GM12878 (cell line): ENCODE data around the gene SRD5A1. TPM values are rescaled to one million over a fixed set of nuclear protein-coding genes. Genes with fewer than 3 reads are reported as not detected.

ENCODE experiments used
- ATAC-seq: fragments of 200-7000 bp; cut with Tn5 transposase; 3 replicates; pipeline ENCODE4 v1.9.1; 2020; ENCODE audit warnings: mild to moderate bottlenecking, moderate library complexity
- BruUV-seq: library from RNA; stranded (reverse); fragments of 400-500 nt; replicated peaks from 2 replicates; lab custom pipeline; 2021; lab: Mats Ljungman, UMichigan
- CTCF ChIA-PET: fragments of 300-600 bp; sonication (Branson Sonifier 250); formaldehyde crosslinking; extraction: SDS; loops from one replicate; lab custom pipeline; 2021; ENCODE audit warnings: inconsistent platforms; lab: Yijun Ruan, JAX
- POLR2A ChIA-PET: fragments of 350-600 bp; formaldehyde crosslinking; extraction: SDS; loops from one replicate; lab custom pipeline; 2021; ENCODE audit warnings: inconsistent platforms; lab: Charles Lee
- RAD21 ChIA-PET: fragments of 300-600 bp; sonication (Branson Sonifier 250); formaldehyde crosslinking; loops from one replicate; lab custom pipeline; 2023; ENCODE audit warnings: antibody characterized with exemption; ENCODE audit not compliant: unreplicated experiment; lab: Charles Lee
- SMC1A ChIA-PET: fragments of 300-600 bp; sonication (Branson Sonifier 250); formaldehyde crosslinking; loops from one replicate; lab custom pipeline; 2023; ENCODE audit not compliant: unreplicated experiment, uncharacterized antibody; lab: Charles Lee
- DNase-seq: peaks from one replicate; pipeline ENCODE4 v3.0.0-alpha.2; 2011; ENCODE audit warnings: low read depth, low spot score
- FAIRE-seq: peaks from 3 replicates; lab custom pipeline; 2011; peaks lifted over from hg19 to GRCh38; lab: Jason Lieb, UNC
- H2AFZ ChIP-seq: 2 replicates; pipeline ENCODE4 v1.6.0; 2011; ENCODE audit warnings: low read depth, low read length, control low read depth; ENCODE audit not compliant: control insufficient read depth
- H3K27ac ChIP-seq: 2 replicates; pipeline ENCODE4 v1.5.1; 2011; ENCODE audit warnings: control low read depth; ENCODE audit not compliant: control insufficient read depth, insufficient read depth
- H3K27me3 ChIP-seq, 2 experiments: replicated peaks in 1 of 2; 2 replicates each; pipeline versions ENCODE4 v1.6.0 to v1.6.1; 2011; ENCODE audit warnings: low read length in 1 of 2; ENCODE audit not compliant: control insufficient read depth in 2 of 2, insufficient read depth in 2 of 2
- H3K36me3 ChIP-seq, 2 experiments: 2 replicates each; pipeline ENCODE4 v1.5.1; 2011; ENCODE audit warnings: low read length in 1 of 2; ENCODE audit not compliant: control insufficient read depth in 2 of 2, insufficient read depth in 2 of 2
- H3K4me1 ChIP-seq: 2 replicates; pipeline ENCODE4 v1.6.1; 2011; ENCODE audit warnings: mild to moderate bottlenecking, low read length, moderate library complexity, mixed read lengths; ENCODE audit not compliant: control insufficient read depth, insufficient read depth
- H3K4me2 ChIP-seq: 2 replicates; pipeline ENCODE4 v1.6.0; 2011; ENCODE audit warnings: control low read depth; ENCODE audit not compliant: control insufficient read depth, insufficient read depth
- H3K4me3 ChIP-seq: fragments of 200-600 bp; sonication (generic); 2 replicates; pipeline ENCODE4 v1.5.1; 2016
- H3K79me2 ChIP-seq: 2 replicates; pipeline ENCODE4 v1.6.0; 2011; ENCODE audit warnings: low read length; ENCODE audit not compliant: control insufficient read depth, insufficient read depth
- H3K9ac ChIP-seq: 2 replicates; pipeline ENCODE4 v1.8.0; 2011; ENCODE audit warnings: low read length, control low read depth, mixed read lengths; ENCODE audit not compliant: control insufficient read depth, insufficient read depth
- H3K9me3 ChIP-seq: replicated peaks from 3 replicates; pipeline ENCODE4 v1.5.1; 2011; ENCODE audit warnings: mild to moderate bottlenecking, low read length; ENCODE audit not compliant: control insufficient read depth, insufficient read depth
- H4K20me1 ChIP-seq: 2 replicates; pipeline ENCODE4 v1.6.0; 2011; ENCODE audit not compliant: control insufficient read depth, insufficient read depth
- CHD1 ChIP-seq: IDR thresholded peaks from 2 replicates; pipeline ENCODE4 v1.6.1; 2012; ENCODE audit warnings: low read depth, low read length, improper control_type of control experiment
- PML ChIP-seq: IDR thresholded peaks from 2 replicates; pipeline ENCODE4 v1.6.1; 2012; ENCODE audit warnings: low read length, inconsistent platforms
- TARDBP ChIP-seq: IDR thresholded peaks from 2 replicates; pipeline ENCODE4 v1.6.1; 2016; ENCODE audit warnings: borderline replicate concordance
- WGBS: methylation state at CpG from one replicate; pipeline ENCODE4 v1.1.6; 2016; ENCODE audit warnings: low lambda C conversion rate; ENCODE audit not compliant: insufficient replicate concordance, insufficient coverage; ENCODE audit errors: missing lambda C conversion rate; 5-methylcytosine and 5-hydroxymethylcytosine counted together
- in situ Hi-C: fragments of 300-500 bp; cut with MboI; formaldehyde crosslinking; loops from 9 replicates; pipeline ENCODE4 v1.14.3; 2018; ENCODE audit warnings: mixed read lengths
- intact Hi-C: fragments of 100-400 bp; cut with micrococcal nuclease; formaldehyde crosslinking; loops from one replicate; pipeline ENCODE4 v1.14.2; 2022; ENCODE audit not compliant: unreplicated experiment
- polyA plus RNA-seq, 11 experiments: library from polyadenylated mRNA; depleted of rRNA in 4 of 11; unstranded in 6 of 11; stranded (reverse) in 5 of 11; fragments of >200 nt; fragmentation: Nextera tagmentation in 4 of 11; fragmentation: Illumina TruSeq in 1 of 11; extraction: Ambion mirVana in 4 of 11; extraction: Trizol in 1 of 11; gene quantifications; 1 replicate in 1 of 11; 2 replicates in 10 of 11; pipeline versions ENCODE4 v1.2.1 to v1.2.3, GENCODE V29; 2011 to 2016; ENCODE audit warnings: inconsistent platforms in 2 of 11, missing spikeins in 2 of 11, low read depth in 1 of 11
- total RNA-seq, 4 experiments: library from RNA; depleted of rRNA in 3 of 4; stranded (reverse); fragments of >200 nt in 3 of 4; fragmentation: Illumina TruSeq in 1 of 4; extraction: Trizol in 1 of 4; gene quantifications; 2 replicates each; pipeline versions ENCODE4 v1.2.1 to v1.2.3, GENCODE V29; 2013 to 2021
- TF ChIP-seq, protein P1 (sequence below): fragments of 150-350 bp; IDR thresholded peaks from 2 replicates; pipeline ENCODE4 v1.6.1; 2016; ENCODE audit warnings: low read depth, low read length
- TF ChIP-seq, protein P2 (sequence below): IDR thresholded peaks from 2 replicates; pipeline ENCODE4 v1.6.1; 2012; ENCODE audit warnings: low read depth, low read length, improper control_type of control experiment
- TF ChIP-seq, protein P3 (sequence below): fragments of 450-650 bp; IDR thresholded peaks from 2 replicates; pipeline ENCODE4 v1.6.1; 2017; ENCODE audit warnings: mild to moderate bottlenecking

Gene SRD5A1
- total and polyA plus RNA-seq, 10 of the 15 experiments (the other 5 are each of a cell fraction or from before 2014, with no cell fraction given): 0.76 to 20.1 (median 12.3) TPM

DNA sequence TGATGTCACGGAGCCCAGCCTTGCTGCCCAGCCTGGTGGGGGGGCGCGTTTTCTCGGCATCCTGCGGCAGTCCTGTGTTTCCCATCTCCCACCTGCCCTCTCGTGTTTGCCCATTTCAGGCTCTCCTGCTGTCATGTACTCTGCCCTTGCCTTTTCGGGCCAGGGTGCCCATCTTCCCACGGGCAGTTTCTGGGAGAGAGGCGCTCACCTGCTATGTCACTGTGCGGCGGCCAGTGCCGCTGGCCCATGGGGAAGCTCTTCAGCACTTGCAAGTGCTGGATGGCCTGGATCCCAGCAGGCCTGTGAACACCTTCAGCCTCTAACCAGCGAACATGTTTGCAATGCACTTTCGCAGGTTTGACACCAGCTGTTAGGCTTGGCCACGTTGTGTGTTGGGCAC, 33.5 kb downstream of the SRD5A1 start:
- Histone ChIP-seq H3K36me3 (peaks cover 0 to 3% of the 10 kb centered on the region in 2 experiments; a peak in 2 of 4 replicates), H3K27ac (no peak overlapping the region), H3K79me2 (no peaks in the 10 kb centered on the region), H3K4me2 (no peak overlapping the region), H3K27me3 (no peaks in the 10 kb centered on the region), H3K9ac (no peak overlapping the region), H3K4me3 (no peak overlapping the region), H2AFZ (no peak overlapping the region), H4K20me1 (no peaks in the 10 kb centered on the region), H3K9me3 (no peaks in the 10 kb centered on the region), H3K4me1 (no peaks in the 10 kb centered on the region)
- ChIA-PET SMC1A (no interaction called here), RAD21 (no interaction called here), CTCF (no interaction called here), POLR2A (no interaction called here)
- FAIRE-seq (no peak), ATAC-seq (no peak), DNase-seq (no peak)
- intact Hi-C loops (no loop called here), in situ Hi-C loops (no loop called here)
- WGBS: 94% methylated on average over 15 of the region's 15 CpGs
- TF ChIP-seq TARDBP (no peak), CHD1 (no peak), PML (no peak)
- TF ChIP-seq, protein P1, sequence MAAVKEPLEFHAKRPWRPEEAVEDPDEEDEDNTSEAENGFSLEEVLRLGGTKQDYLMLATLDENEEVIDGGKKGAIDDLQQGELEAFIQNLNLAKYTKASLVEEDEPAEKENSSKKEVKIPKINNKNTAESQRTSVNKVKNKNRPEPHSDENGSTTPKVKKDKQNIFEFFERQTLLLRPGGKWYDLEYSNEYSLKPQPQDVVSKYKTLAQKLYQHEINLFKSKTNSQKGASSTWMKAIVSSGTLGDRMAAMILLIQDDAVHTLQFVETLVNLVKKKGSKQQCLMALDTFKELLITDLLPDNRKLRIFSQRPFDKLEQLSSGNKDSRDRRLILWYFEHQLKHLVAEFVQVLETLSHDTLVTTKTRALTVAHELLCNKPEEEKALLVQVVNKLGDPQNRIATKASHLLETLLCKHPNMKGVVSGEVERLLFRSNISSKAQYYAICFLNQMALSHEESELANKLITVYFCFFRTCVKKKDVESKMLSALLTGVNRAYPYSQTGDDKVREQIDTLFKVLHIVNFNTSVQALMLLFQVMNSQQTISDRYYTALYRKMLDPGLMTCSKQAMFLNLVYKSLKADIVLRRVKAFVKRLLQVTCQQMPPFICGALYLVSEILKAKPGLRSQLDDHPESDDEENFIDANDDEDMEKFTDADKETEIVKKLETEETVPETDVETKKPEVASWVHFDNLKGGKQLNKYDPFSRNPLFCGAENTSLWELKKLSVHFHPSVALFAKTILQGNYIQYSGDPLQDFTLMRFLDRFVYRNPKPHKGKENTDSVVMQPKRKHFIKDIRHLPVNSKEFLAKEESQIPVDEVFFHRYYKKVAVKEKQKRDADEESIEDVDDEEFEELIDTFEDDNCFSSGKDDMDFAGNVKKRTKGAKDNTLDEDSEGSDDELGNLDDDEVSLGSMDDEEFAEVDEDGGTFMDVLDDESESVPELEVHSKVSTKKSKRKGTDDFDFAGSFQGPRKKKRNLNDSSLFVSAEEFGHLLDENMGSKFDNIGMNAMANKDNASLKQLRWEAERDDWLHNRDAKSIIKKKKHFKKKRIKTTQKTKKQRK: no peak
- TF ChIP-seq, protein P2, sequence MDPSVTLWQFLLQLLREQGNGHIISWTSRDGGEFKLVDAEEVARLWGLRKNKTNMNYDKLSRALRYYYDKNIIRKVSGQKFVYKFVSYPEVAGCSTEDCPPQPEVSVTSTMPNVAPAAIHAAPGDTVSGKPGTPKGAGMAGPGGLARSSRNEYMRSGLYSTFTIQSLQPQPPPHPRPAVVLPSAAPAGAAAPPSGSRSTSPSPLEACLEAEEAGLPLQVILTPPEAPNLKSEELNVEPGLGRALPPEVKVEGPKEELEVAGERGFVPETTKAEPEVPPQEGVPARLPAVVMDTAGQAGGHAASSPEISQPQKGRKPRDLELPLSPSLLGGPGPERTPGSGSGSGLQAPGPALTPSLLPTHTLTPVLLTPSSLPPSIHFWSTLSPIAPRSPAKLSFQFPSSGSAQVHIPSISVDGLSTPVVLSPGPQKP: no peak
- TF ChIP-seq, protein P3, sequence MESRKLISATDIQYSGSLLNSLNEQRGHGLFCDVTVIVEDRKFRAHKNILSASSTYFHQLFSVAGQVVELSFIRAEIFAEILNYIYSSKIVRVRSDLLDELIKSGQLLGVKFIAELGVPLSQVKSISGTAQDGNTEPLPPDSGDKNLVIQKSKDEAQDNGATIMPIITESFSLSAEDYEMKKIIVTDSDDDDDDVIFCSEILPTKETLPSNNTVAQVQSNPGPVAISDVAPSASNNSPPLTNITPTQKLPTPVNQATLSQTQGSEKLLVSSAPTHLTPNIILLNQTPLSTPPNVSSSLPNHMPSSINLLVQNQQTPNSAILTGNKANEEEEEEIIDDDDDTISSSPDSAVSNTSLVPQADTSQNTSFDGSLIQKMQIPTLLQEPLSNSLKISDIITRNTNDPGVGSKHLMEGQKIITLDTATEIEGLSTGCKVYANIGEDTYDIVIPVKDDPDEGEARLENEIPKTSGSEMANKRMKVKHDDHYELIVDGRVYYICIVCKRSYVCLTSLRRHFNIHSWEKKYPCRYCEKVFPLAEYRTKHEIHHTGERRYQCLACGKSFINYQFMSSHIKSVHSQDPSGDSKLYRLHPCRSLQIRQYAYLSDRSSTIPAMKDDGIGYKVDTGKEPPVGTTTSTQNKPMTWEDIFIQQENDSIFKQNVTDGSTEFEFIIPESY: no peak
- no TSS peak for BruUV-seq
